Lower leg skin (tissue), 4 donors: ENCODE measurements around the gene CDK3. TPM values are rescaled to one million over a fixed set of nuclear protein-coding genes. Genes with fewer than 3 reads are reported as not detected.

ENCODE experiments used
- DNase-seq, 2 donors: peaks; one replicate each; pipeline ENCODE4 v3.0.0-alpha.2; 2019; ENCODE audit warnings: low spot score in 2 of 2
- H3K4me3 ChIP-seq: fragments of 200-600 bp; sonication (generic); 2 replicates; pipeline ENCODE4 v1.5.1; 2017; ENCODE audit warnings: mild to moderate bottlenecking, low read depth; ENCODE audit not compliant: poor library complexity, severe bottlenecking
- CTCF ChIP-seq, 3 donors: fragments of 450-650 bp; IDR thresholded peaks; one replicate each; pipeline ENCODE4 v1.5.1; 2016; ENCODE audit warnings: antibody characterized with exemption in 3 of 3, mild to moderate bottlenecking in 3 of 3, moderate library complexity in 2 of 3
- POLR2A ChIP-seq, 2 donors: fragments of 450-650 bp; IDR thresholded peaks; one replicate each; pipeline ENCODE4 v1.6.1; 2016 to 2017; ENCODE audit warnings: antibody characterized with exemption in 2 of 2, mild to moderate bottlenecking in 1 of 2, moderate library complexity in 1 of 2
- WGBS, 2 donors: methylation state at CpG; one replicate each; pipeline ENCODE4 v1.1.5; 2018; 5-methylcytosine and 5-hydroxymethylcytosine counted together
- intact Hi-C: fragments of 100-400 bp; cut with DNase I; formaldehyde crosslinking; loops from one replicate; pipeline ENCODE4 v1.15.0; 2023; ENCODE audit warnings: low total_unique reads
- total RNA-seq, 4 donors: library from RNA; depleted of rRNA; stranded (reverse); fragments of >200 nt; gene quantifications; one replicate each; pipeline ENCODE4 v1.1.0, GENCODE V29; 2016

Gene CDK3
- total RNA-seq, 4 donors from 2014 or later, result 2.7 to 8.4 (median 4.5) TPM

DNA sequence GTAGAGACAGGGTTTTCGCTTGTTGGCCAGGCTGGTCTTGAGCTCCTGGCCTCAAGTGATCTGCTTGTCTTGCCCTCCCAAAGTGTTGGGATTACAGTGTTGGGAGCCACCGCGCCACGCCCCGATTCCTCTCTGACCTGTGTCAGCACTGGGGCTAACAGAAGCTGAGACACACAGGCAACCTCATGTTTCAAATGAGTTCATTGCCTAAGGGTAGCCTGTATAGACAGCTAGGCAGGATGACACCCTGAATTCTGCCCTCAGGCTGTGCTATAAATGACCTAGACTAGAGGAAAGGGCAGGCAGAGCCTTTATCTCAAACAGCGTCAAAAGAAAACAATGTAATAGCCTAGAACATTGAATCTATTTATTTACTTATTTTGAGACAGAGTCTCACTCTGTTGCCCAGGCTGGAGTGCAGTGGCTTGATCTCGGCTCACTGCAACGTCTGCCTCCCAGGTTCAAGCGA is 2.3 kb upstream of the CDK3 start:
- TF ChIP-seq POLR2A (IDR thresholded peaks at IDR 0.05) (no peak), CTCF (IDR thresholded peaks at IDR 0.05) (no peak)
- DNase-seq, result no peak
- intact Hi-C loops, result no loop called here
- H3K4me3 ChIP-seq, result no peak overlapping the region
- WGBS, 2 donors, result 88 to 95% methylated on average over 5 to 9 of the region's 9 CpGs

DNA sequence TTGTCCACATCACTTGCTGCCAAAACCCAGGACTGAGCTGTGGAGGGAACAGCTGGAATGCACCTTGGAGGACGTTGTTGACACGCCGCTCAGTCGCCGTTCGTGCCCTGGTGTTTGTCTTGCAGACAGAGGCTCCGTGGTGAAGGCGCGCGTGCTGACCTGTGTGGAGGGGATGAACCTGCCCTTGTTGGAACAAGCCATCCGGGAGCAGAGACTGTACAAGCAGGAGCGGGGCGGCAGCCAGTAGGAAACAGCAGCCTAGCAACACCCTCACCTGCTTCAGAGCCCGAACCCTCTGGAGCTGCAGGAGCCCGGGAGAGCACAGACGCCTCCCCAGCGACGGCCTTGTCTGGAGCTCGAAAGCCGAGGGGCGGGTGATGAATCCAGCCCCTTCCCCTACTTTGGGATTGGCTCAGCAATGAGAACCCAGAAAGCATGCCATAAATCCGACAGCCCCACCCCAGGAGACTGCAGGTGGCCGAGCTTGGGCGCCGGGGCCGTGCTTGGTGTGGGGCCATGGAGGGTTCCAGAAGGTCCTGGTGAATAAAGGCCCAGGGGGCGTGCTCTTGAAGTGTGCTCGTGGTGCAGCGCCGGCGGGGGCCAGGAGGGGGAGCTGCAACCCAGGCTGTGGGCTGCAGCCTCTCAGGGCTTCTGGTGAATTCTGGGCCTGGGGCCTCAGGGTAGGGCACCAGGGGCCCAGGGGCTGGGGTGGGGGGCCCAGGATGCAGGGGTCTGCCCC is 470 bp upstream of the CDK3 start:
- TF ChIP-seq POLR2A (IDR thresholded peaks at IDR 0.05), result no peak
- no peak for TF ChIP-seq CTCF (IDR thresholded peaks at IDR 0.05)
- 41 to 53% methylated on average over 26 to 28 of the region's 31 CpGs for WGBS, 2 donors
- no peak overlapping the region for H3K4me3 ChIP-seq
- intact Hi-C loops, result no loop called here
- DNase-seq, result no peak

DNA sequence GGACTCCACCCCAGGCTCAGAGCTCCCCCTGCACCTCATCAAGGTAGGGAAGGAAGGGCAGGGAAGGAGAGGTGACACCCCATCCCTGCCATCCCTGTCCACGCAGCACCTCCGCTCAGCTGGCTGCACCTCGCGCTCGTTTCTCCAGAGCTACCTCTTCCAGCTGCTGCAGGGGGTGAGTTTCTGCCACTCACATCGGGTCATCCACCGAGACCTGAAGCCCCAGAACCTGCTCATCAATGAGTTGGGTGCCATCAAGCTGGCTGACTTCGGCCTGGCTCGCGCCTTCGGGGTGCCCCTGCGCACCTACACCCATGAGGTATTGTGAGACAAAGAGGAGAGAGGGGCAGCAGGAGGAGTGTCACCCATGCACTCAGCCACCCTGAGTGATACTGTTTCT is 1.4 kb downstream of the CDK3 start:
- H3K4me3 ChIP-seq, result no peak overlapping the region
- TF ChIP-seq CTCF (IDR thresholded peaks at IDR 0.05), result no peak
- TF ChIP-seq POLR2A (IDR thresholded peaks at IDR 0.05), result no peak
- WGBS, 2 donors, result 89 to 93% methylated on average over 12 of the region's 12 CpGs
- no peak for DNase-seq
- intact Hi-C loops, result no loop called here

DNA sequence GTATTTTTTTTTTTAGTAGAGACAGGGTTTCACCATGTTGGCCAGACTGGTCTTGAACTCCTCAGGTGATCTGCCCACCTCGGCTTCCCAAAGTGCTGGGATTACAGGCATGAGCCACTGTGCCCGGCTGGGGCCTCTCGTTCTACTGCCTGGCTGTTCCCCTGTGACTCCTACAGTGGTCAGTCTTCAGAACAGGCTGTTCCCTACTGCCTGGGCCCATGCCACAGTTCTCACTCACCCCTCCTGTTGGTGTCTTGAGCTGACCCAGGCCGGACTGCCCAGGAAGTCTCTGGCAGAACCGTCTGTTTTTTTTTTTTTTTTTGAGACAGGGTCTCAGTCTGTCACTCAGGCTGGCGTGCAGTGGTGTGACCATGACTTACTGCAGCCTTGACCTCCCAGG is 3.3 kb downstream of the CDK3 start:
- no peak for TF ChIP-seq POLR2A (IDR thresholded peaks at IDR 0.05)
- no peak for TF ChIP-seq CTCF (IDR thresholded peaks at IDR 0.05)
- DNase-seq, result no peak
- H3K4me3 ChIP-seq, result no peak overlapping the region
- 69 to 74% methylated on average over 6 of the region's 6 CpGs for WGBS, 2 donors
- intact Hi-C loops, result no loop called here

- intact Hi-C loops, result loop anchor here (5.0 kb wide), 1 partner anchor 98 kb away; no protein-coding TSS in a partner anchor
- no peak for DNase-seq
- TF ChIP-seq CTCF (IDR thresholded peaks at IDR 0.05) (no peak), POLR2A (IDR thresholded peaks at IDR 0.05) (no peak)
- WGBS, 2 donors, result 73 to 78% methylated on average over 6 to 8 of the region's 8 CpGs
- no peak overlapping the region for H3K4me3 ChIP-seq
Observed at GRCh38 chr17:76004750-76005262, 4.2 kb downstream of the CDK3 start.
